ENCODE results near the gene SPTBN2.

Gene SPTBN2

DNA sequence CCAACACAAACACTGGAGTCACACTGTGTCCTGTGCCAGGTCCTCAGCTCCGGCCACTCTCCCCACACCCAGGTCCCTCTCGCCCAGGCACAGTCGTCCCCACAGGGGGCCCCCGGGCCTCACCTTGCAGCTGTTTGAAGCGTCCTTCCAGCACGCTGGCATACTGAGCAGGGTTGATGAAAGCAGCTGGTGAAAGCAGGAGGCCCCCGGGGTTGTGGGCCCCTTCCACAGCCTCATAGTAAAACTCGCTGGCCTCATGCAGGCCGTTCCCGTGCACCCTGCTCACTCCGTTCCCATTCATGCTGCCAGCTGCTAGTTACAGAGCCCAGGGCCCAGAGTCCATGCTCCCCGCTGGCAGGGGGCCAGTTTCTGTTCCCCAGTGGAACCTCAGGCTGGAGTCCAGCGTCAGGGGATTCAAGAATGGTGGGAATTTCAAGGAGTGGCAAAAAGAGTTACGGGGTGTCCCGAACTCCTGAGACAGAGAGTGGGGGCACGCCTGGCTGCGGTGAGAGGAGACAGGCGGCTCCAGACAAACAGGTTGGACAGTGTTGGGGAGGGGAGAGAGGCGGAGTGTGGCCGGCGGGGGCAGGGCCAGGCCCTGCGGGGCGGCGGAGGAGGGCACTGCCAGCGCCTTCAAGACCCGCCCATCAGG is 10.6 kb downstream of the SPTBN2 start:
- peak overlapping the region; percentile 97 for H3K27ac ChIP-seq
- TF ChIP-seq, protein P1, sequence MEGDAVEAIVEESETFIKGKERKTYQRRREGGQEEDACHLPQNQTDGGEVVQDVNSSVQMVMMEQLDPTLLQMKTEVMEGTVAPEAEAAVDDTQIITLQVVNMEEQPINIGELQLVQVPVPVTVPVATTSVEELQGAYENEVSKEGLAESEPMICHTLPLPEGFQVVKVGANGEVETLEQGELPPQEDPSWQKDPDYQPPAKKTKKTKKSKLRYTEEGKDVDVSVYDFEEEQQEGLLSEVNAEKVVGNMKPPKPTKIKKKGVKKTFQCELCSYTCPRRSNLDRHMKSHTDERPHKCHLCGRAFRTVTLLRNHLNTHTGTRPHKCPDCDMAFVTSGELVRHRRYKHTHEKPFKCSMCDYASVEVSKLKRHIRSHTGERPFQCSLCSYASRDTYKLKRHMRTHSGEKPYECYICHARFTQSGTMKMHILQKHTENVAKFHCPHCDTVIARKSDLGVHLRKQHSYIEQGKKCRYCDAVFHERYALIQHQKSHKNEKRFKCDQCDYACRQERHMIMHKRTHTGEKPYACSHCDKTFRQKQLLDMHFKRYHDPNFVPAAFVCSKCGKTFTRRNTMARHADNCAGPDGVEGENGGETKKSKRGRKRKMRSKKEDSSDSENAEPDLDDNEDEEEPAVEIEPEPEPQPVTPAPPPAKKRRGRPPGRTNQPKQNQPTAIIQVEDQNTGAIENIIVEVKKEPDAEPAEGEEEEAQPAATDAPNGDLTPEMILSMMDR (conservative IDR thresholded peaks at IDR 0.05) = peak; percentile 75

DNA sequence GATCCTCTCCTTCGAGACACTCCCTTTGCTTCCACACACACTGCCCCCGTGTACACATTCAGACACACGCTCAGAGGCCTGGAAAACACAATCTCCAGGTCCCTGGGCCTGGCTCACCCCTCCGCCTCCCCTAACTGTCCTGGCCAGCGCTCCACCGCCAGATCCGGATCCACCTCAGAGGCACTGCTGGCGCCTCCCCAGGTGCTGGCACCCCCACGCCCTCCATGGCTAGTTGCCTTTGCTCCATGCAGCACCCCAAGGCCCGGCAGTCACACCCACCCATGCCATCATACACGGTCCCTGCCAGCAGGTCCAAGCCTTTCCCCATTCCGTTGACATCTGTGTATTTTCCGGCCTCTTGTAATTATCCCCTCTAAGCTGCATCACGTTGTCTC is 11.1 kb downstream of the SPTBN2 start:
- TF ChIP-seq, protein P1 (conservative IDR thresholded peaks at IDR 0.05) = no peak
- H3K27ac ChIP-seq = peak overlapping the region; percentile 97

DNA sequence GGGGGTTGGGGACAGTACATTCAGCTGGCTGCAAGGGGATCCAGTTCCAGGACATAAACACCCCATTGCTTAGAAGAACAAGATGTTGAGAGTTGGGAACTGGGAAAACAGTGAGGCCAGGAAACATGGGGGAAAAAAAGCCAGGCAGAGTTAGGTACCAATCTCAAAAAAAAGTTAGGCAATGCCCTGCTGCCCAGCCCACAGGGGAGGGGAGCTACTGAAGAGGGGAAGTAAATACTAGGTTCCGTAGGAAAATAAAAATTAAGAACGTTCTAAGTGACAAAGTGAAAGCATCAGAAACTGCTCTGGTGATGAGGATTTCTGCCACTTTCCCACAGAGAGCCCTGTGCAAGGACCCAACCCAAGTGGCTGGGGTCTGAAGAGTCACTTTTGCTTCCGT is 12.0 kb downstream of the SPTBN2 start:
- TF ChIP-seq, protein P1 (conservative IDR thresholded peaks at IDR 0.05) = no peak
- H3K27ac ChIP-seq = peak overlapping the region; percentile 97

DNA sequence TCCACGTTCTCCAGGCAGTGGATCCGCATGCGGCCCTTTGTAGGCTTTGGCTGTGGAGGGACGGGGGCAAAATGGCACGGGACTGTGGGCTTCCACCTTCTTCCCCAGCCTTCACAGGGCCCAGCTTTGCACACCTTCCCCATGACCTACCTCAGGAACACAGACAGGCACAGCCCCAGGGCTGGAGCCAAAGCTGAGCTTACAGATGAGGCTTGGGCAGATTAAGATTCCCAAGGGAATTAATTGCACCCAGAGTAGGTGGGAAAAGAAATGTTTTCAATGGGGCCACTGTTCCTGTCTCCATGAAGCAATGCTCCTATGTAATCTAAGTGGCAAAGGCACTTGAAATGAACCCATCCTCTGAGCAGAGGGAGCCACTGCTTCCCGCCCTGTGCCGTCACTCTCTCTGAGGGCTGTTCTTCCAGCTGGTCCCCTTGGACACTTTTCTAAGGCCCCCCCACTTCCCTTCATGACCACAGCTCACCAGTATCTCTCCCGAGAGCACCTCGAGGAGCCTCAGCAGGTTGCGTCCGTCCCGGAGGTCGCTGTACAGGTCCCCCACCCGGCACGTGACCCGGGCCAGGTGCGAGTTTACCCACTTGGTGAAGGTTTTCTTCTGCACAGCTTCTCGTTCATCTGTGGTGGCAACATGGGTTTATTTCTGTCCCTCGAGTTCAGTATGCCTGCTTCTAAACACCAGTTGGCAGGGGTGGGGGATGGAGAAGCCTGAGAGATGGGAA is 13.5 kb downstream of the SPTBN2 start:
- TF ChIP-seq, protein P1 (conservative IDR thresholded peaks at IDR 0.05) = no peak
- no peak overlapping the region for H3K27ac ChIP-seq

DNA sequence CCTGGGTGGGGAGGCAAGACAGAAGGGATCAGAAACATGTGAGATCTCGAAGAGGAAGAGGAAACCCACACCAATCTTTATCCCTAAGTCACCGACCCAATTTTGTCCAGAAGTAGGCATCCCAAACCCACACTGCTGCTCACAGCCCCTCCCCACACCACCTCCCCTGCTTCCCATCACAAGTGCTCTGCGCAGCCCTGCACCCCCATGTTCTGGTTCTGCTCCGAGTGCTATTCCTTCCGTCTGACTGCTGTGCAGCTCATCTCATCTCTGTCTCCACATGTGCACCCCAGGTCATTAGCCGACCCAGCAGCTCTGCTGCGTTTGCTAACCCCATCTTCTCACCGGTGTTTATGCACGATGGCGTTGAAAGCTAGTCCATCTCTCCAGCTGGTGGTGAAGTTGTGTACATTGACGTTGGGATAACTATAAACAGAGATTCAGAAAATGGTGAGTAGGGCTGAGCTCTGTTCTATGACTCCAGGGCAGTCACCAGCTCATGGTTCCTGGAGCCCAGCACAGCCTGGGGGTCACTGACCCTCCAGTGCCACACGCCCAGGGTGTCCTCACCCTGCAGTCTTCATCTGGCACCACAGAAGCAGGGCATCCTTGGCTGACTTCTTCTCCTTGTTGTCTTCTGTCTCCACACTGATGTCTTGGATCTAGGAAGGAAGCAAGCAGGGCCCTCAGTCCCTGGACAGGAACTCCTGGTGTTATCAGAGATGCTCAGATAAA is 15.1 kb downstream of the SPTBN2 start:
- no peak overlapping the region for H3K27ac ChIP-seq
- TF ChIP-seq, protein P1 (conservative IDR thresholded peaks at IDR 0.05) = no peak

DNA sequence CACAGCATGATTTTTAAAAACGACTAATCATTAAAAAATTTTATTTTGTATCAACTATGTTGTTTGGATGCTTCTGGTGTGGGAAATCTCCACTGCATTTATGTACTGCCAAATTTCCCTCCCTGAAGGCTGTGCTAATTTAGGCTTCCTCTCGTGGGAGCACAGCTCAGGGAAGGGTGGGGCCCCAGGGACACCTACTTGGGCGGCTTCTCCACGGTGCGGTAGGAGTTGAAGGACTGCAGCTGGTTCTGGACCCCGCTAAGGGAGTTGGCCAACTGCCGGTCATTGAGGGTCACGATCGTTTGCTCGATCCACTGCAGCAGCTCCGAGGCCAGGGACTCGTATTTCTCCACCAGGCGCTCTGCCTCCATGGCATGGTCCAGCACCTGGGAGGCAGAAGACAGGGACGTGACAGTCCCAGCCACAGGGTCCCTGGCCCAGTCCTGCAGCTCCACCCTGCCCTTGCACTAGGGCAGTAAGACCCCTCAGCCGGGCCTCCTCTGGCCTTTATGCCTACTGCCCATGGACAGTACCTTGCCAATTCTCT is 18.6 kb downstream of the SPTBN2 start:
- TF ChIP-seq, protein P1 (conservative IDR thresholded peaks at IDR 0.05) = no peak
- H3K27ac ChIP-seq = no peak overlapping the region

DNA sequence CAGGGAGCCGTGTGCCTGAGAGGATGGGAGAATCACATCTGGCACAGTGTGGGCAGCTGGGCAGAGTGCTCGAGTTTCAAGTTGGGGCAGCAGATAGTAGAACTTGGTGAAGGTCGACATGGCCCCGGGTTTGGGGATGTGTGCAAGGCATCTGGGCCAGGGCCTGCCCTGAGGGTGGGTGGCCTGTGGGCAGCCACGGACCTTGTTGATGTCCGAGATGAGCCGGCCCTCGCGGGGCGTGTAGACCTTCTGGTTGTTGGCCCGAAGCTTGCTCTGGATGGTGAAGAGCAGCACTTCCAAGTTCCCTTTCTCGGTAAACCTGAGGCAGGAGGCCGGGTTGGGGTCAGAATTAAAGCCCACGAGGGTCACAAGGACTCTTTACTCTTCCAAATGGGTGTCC is 20.3 kb downstream of the SPTBN2 start:
- H3K27ac ChIP-seq = no peak overlapping the region; the same call in 1 of the 2 replicates
- TF ChIP-seq, protein P1 (conservative IDR thresholded peaks at IDR 0.05) = no peak

Data from VCaP (cell line).